Amygdala (tissue), 56 donors: ENCODE results near the gene IFT88.

Source experiments
- DNase-seq, 56 donors: peaks; one replicate each; lab custom pipeline; 2025; lab: John Stamatoyannopoulos, UW

IFT88 gene

GRCh38 chr13:20713014-20713376 lies 146.0 kb downstream of the IFT88 start:
- DNase-seq: no peak

GRCh38 chr13:20713751-20714150 lies 146.8 kb downstream of the IFT88 start:
- peak in 7 of 56 donors; percentile 19 to 40 (median 32) for DNase-seq

DNA sequence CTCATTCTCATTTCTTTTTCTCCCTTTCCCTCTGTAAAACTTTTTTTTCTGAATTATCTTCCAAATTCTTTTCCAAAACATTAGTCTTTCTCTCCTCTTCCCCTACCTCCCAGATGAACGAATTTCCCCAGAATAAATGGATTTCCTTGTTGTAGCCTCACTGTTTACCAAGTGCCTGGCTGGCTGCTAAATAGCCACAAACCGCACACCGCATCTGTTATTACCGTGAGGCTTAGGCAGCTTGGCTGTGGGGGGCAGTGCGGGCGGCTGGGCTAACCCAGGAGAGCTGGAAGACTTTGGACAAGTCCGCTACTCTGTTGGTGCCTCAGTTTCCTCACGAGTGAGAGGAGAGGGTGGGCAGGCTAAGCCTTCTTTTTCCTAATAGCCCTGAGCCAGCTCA lies 147.2 kb downstream of the IFT88 start:
- DNase-seq: no peak

GRCh38 chr13:20714563-20715329 lies 147.8 kb downstream of the IFT88 start:
- no peak for DNase-seq

DNA sequence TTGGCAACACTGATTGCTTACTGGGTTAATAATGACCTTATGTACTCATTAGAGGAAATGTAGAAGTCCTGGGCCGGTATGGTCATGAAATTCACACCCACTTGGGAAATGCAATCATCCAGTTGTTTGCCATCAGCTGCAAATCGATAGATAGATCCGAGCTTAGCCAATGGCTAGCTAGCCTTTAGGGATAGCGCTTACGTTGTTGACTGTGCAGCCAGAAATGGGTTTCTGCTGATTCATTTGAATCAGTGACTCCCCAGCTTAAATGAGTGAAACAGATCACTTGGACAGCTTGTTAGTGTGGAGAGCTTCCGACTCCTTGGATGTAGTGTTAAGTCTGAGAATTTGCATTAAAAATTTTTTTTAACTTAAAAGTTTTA lies 148.4 kb downstream of the IFT88 start:
- no peak for DNase-seq

DNA sequence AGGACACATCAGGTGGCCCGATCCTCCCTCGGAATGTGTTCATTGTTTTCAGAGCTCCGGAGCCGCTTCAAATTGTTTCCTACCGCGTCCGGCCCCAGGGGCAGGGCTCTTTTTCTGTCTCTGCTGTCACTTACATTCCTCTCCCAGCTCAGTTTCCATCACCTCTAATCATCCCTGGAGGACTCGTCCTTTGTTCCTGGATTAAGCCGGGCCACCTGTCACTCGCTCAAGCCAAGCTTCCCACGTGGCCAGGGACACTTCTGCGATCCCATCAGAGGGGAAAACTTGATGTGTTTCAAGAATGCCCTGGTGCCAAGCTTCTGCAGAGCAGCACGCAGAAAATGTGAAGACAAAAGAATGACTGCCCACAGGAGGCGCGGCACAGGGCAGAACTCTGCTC lies 150.0 kb downstream of the IFT88 start:
- DNase-seq: no peak

DNA sequence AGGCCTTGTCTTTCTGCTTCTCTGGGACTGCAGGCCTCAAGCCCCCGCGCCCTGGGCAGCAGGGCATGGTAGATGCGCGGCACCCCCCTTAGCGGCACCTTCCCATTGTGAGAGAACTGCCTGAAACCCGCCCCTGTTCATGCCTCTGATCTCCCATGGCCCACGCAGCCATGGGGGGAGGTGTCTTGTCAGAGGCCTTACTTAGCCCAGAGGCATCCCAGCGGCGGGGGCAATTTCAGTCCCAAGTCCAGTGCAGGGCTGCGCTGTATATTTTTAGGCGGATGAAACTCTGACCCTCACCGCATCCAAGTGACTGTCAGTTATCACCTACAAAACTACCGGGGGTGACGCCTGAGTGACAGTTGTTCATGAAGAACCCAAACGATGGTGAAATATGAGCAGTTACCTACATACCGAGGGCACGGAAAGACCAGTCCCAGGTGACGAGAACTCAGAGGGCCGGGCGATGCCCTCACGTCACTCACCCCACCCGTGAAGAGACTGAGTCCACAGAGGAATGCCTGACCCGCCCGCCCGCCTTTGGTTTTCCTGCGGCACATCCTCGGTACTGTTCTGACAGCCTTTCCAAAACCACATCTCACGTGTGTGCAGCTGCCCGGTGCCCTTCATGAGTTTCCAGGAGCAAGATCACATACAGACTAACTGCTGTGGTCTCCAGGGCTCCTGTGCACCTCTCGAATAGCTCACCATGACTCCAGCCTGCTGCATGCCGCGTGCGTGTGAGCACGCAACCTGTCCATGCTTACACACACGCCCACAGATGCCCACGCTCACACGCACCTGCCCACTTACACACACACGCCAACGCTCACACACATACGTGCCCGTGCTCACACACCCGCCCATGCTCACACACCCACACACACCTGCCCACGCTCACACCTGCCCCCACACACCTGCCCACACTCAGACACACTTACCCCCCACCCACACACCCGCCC lies 150.9 kb downstream of the IFT88 start:
- DNase-seq: no peak

GRCh38 chr13:20718958-20719566 lies 152.1 kb downstream of the IFT88 start:
- DNase-seq: no peak

- no peak for DNase-seq
Observed at GRCh38 chr13:20719783-20720182, 152.8 kb downstream of the IFT88 start.

DNA sequence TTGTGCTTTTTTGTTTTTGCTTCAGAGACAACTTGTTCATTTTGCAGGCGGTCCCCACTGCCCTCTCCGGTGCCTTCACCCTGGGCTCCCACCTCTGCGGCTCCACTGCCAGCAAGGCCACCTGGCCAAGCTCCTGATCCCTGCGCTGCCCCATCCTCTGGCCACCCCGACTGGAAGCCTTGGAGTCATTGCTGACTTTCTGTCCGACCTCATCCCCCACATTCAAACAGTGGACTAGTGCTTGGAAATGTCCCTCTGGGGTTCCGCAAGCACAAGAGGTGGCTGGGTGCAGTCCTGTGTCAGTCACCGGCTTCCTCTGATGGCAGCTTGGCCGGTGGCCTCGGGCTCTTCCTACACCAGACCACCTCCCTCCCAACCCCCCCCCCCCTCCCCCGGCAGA lies 153.5 kb downstream of the IFT88 start:
- DNase-seq: no peak

DNA sequence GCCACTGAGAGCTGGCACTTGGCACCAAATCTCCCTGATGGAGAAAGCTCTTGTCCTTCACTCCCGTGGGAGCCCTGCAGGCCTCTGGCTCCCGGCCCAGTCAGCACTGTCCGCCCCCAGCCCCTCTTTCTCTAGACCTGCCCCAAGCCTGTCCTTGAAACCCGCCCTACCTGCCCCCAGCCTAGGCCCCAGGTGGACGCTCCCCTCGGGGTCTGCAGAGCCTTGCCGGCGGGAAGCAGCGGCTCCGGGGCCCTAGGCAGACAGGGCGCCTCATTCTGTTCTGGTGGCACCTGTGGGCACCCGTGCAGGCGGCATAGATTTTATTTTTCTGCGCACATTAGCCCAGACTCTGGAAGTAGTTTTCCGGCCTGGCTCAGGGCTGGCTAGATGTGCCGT lies 154.1 kb downstream of the IFT88 start:
- DNase-seq: no peak

- peak in 2 of 56 donors; percentile 46 to 55 for DNase-seq
Observed at GRCh38 chr13:20721454-20722357, 154.7 kb downstream of the IFT88 start.

- DNase-seq: no peak
Observed at GRCh38 chr13:20727856-20728255, 160.9 kb downstream of the IFT88 start.

DNA sequence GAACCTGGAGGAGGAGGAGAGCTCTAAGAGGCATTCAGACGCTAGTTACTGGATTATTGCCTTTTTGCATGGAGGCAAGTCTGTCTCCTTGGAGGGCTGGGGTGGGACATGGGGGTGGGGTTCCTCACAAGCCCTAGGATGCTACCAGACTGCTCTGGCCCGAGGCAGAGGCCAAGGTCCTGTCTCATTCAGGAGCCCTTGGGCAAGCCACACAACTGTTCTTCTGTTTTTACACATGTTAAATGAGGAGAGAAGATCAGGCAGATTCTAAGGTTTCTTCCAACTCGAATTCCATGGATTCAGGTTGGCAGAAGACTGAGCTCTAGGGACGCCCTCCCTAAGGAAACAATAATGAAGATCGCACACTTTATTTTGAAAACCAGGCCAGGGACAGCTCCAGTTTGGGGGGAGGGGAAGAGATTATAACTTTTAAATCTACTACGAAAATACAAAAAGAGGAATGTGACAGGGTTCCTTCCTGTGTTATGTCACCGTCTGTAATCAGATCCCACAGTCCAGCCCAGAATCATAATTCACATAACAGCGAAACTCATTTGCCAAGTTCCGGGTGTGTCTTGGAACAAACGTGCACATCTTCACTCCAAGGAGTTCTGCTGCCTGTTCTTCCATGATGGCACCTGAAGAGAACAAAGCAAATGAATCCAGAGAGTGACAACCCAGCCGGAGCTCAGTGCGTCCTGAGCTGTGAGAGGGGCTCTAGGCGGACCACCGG lies 161.8 kb downstream of the IFT88 start:
- no peak for DNase-seq

- DNase-seq: no peak
Observed at GRCh38 chr13:20729633-20730585, 163.0 kb downstream of the IFT88 start.

DNA sequence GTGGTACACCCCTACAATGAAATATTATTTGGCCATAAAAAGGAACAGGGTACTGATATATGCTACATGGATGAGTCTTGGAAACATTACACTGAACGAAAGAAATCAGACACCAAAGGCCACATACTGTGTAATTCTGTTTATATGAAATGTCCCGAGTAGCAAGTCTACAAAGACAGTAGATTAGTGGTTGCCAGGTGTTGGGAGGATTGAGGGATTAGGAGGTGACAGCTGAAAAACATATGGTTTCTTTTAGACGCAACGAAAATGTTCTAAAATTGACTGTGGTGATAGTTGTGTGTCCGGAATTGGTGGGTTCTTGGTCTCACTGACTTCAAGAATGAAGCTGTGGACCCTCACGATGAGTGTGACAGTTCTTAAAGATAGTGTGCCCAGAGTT lies 171.7 kb downstream of the IFT88 start:
- DNase-seq: no peak

DNA sequence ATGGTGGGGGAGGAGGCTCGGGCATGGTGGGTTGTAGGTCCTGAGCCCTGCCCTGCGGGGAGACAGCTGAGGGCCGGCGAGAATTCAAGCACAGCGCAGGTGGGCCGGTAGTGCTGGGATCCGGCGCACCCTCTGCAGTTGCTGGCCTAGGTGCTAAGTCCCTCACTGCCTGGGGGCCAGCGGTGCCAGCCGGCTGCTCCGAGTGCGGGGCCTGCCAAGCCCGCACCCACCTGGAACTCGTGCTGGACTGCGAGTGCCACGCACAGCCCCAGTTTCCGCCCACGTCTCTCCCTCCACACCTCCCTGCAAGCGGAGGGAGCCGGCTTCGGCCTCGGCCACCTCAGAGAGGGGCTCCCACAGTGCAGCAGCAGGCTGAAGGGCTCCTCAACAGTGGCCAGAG lies 173.1 kb downstream of the IFT88 start:
- DNase-seq: no peak
